Measurements from ENCODE around the gene GADD45B. TPM values are rescaled to one million over a fixed set of nuclear protein-coding genes. Genes with fewer than 3 reads are reported as not detected.

The GADD45B gene, protein sequence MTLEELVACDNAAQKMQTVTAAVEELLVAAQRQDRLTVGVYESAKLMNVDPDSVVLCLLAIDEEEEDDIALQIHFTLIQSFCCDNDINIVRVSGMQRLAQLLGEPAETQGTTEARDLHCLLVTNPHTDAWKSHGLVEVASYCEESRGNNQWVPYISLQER
- total RNA-seq = 291 and 302 TPM in 2 replicates

DNA sequence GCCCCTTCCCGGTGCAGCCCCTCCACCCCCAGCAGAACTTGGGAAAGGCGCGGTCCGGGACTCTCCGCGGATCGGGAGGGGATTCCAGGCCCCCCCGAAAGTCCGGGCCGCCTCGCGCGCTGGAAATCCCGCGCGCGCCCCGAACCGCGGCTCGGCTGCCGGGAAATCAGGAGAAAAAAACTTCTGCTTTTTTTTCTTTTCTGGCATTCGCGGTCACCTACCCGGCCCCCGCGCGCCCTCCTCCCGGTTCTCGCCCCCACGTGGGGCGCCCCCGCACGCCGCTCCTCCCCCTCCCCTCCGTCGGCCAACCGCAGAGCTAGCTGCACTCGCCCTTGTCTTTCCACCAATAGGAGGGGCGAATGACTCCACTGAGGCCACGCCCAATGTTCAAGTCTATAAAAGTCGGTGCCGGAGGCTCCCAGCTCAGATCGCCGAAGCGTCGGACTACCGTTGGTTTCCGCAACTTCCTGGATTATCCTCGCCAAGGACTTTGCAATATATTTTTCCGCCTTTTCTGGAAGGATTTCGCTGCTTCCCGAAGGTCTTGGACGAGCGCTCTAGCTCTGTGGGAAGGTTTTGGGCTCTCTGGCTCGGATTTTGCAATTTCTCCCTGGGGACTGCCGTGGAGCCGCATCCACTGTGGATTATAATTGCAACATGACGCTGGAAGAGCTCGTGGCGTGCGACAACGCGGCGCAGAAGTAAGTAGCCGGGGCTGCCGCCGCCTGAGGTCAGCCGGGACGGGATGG is at the start of gene GADD45B:
Gene GADD45B, plus strand, starts transcription at position 426 of the 749 bp plus-strand sequence. Its CDS starts 232 bp downstream, at position 658.
- H3K36me3 Mint-ChIP-seq (ENCODE audit: low read depth) = peaks cover 28% of the 10 kb centered on the region
- ATAC-seq (ENCODE audit: low read depth) (peak; percentile 59), DNase-seq (peak; percentile 96)
- TF ChIP-seq CTCF (IDR thresholded peaks at IDR 0.05) = no peak
- intact Hi-C loops (cut with micrococcal nuclease) = loop anchor here (1.0 to 5.0 kb wide), 8 partner anchors 10 to 824 kb away; partner anchors contain the start of genes TCF3 and TIMM13
- POLR2A ChIA-PET = interaction anchor here (0.6 to 10.8 kb wide), 79 partner anchors 9 to 704 kb away, joined by 3 to 979 read pairs (median 7); partner anchors contain the start of genes LMNB2, PLEKHJ1, SF3A2 and SGTA
- no peaks in the 10 kb centered on the region for H3K9me3 Mint-ChIP-seq
- H3K27me3 Mint-ChIP-seq = no peaks in the 10 kb centered on the region
- peak within 1 kb of the TSS; percentile 99 for H3K4me3 Mint-ChIP-seq
- CTCF ChIA-PET = interaction anchor here (0.7 to 6.6 kb wide), 18 partner anchors 9 to 200 kb away, joined by 3 to 131 read pairs (median 4); partner anchors contain the start of gene TIMM13
- H3K27ac Mint-ChIP-seq = peak within 1 kb of the TSS; percentile 93
- H3K4me1 Mint-ChIP-seq = peaks cover 32% of the 10 kb centered on the region

DNA sequence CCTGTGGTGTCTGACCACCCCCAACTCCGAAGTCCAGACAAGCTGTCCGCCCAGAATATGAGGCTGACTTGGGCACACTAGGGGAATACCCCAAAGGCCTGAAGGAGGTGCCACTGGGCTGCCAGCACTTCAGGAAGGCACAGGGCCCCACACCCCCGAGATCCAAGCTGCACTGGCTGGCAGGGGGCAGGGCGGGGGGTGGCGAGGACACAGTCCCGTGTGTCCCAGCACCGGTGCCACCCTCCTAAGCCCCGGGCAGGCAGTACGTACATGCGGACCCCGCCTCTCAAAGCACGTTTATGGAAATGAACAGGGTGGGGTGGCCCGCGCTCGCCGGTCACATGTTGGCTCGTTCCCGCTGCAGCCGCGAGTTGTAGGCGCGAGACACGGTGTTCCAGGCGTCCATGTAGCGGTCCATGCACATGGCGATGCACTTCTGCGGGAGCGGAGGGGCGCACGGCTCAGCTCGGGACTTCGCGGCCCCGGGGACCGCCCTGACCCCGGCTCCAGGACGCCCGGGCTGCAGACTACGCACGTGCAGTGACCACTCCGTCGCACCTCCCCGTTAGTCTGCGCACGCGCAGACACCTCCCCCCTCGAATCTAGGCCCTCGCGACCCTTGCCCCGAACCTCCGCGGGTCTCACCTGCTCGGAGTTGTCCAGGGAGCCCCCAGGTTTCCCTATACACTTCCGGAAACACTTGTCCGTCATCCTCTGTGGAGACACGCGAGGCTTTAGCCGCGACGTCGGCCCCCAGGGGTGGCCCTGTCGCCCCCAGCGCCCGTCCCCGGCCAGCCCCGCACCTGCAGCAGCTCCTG is 49.1 kb upstream of the GADD45B start:
- Mint-ChIP-seq H3K27me3 (no peaks in the 10 kb centered on the region), H3K9me3 (no peaks in the 10 kb centered on the region), H3K27ac (peak overlapping the region; percentile 95), H3K4me3 (peak overlapping the region; percentile 90), H3K36me3 (ENCODE audit: low read depth) (peaks cover 28% of the 10 kb centered on the region), H3K4me1 (peaks cover 21% of the 10 kb centered on the region)
- POLR2A ChIA-PET = interaction anchor here (0.6 to 1.5 kb wide), 26 partner anchors 12 to 523 kb away, joined by 3 to 24 read pairs (median 4); partner anchors contain the start of genes GADD45B and LMNB2
- CTCF ChIA-PET = interaction anchor here (1.0 to 1.6 kb wide), 3 partner anchors 30 to 187 kb away, joined by 3 to 5 read pairs (median 3); partner anchors contain the start of genes GADD45B and LMNB2
- DNase-seq (no peak), ATAC-seq (ENCODE audit: low read depth) (peak; percentile 12)
- intact Hi-C loops (cut with micrococcal nuclease) = loop anchor here (1.0 kb wide), 6 partner anchors 30 to 356 kb away; partner anchors contain the start of genes IZUMO4, MOB3A, PLEKHJ1 and SF3A2
- no peak for TF ChIP-seq CTCF (IDR thresholded peaks at IDR 0.05)

- Mint-ChIP-seq H3K27me3 (no peaks in the 10 kb centered on the region), H3K4me1 (peaks cover 21% of the 10 kb centered on the region), H3K9me3 (no peaks in the 10 kb centered on the region), H3K4me3 (peak within 1 kb of the TSS; percentile 90), H3K27ac (peak within 1 kb of the TSS; percentile 95), H3K36me3 (ENCODE audit: low read depth) (peaks cover 31% of the 10 kb centered on the region)
- DNase-seq = peak; percentile 99
- peak; percentile 94 for ATAC-seq (ENCODE audit: low read depth)
- no peak for TF ChIP-seq CTCF (IDR thresholded peaks at IDR 0.05)
- ChIA-PET CTCF (interaction anchor here (0.7 to 1.6 kb wide), 4 partner anchors 29 to 186 kb away, joined by 3 to 5 read pairs (median 3); partner anchors contain the start of genes GADD45B and LMNB2), POLR2A (interaction anchor here (0.5 to 1.5 kb wide), 32 partner anchors 11 to 524 kb away, joined by 3 to 24 read pairs (median 4); partner anchors contain the start of genes GADD45B and LMNB2)
- intact Hi-C loops (cut with micrococcal nuclease) = loop anchor here (1.0 kb wide), 6 partner anchors 30 to 356 kb away; partner anchors contain the start of genes IZUMO4, MOB3A, PLEKHJ1 and SF3A2
Observed at GRCh38 chr19:2427429-2428320, 48.3 kb upstream of the GADD45B start, which contains the start of gene TIMM13. Gene TIMM13 (minus strand): TSS chr19:2427586. CDS start chr19:2427533, 53 bp downstream.

- DNase-seq = no peak
- CTCF ChIA-PET = interaction anchor here (1.0 to 1.6 kb wide), 3 partner anchors 28 to 186 kb away, joined by 3 to 5 read pairs (median 3); partner anchors contain the start of genes GADD45B and LMNB2
Observed at GRCh38 chr19:2428321-2428690, 47.6 kb upstream of the GADD45B start.

More at GRCh38 chr19:2428321-2428690, 47.6 kb upstream of the GADD45B start:
- Mint-ChIP-seq H3K36me3 (ENCODE audit: low read depth) (peaks cover 31% of the 10 kb centered on the region), H3K27ac (no peak overlapping the region), H3K4me1 (peaks cover 18% of the 10 kb centered on the region), H3K9me3 (no peaks in the 10 kb centered on the region), H3K4me3 (peak overlapping the region; percentile 90), H3K27me3 (no peaks in the 10 kb centered on the region)
- POLR2A ChIA-PET = interaction anchor here (0.5 to 1.5 kb wide), 28 partner anchors 10 to 524 kb away, joined by 3 to 24 read pairs (median 4); partner anchors contain the start of genes GADD45B and LMNB2
- no peak for TF ChIP-seq CTCF (IDR thresholded peaks at IDR 0.05)
- intact Hi-C loops (cut with micrococcal nuclease) = no loop called here
- ATAC-seq (ENCODE audit: low read depth) = no peak
